Stromal cell of bone marrow (primary cell): ENCODE measurements around the gene IQCH.
A peak's percentile ranks its signal among the peaks of the same experiment; 100 is the strongest.
"Not testable (repeated sequence)": the region's sequence is repeated elsewhere in the genome, so short reads cannot be mapped to it uniquely, and the experiment has no call there.

Experiments used
- DNase-seq: peaks from one replicate; pipeline ENCODE4 v3.0.0-alpha.2; 2012; ENCODE audit warnings: low read depth

IQCH gene

DNA sequence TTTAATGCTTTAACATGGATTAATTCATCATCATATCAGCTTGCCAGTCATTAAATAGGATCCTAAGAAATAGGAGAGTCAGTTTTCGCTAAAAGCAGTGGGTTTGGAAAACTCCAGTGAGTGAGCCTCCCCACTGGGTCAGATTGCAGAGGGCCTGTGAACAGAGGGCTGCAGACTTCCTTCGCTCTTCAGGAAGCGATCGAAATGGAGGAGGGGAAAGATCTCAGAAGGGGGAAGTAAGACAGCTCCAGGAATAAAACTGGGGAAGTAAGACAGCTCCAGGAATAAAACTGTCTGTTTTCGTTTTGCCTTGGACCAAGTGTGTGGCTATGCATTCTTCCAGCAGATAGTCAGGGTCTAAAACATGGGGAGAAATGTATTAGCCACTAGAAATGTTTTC, 141.5 kb downstream of the IQCH start:
- no peak for DNase-seq

DNA sequence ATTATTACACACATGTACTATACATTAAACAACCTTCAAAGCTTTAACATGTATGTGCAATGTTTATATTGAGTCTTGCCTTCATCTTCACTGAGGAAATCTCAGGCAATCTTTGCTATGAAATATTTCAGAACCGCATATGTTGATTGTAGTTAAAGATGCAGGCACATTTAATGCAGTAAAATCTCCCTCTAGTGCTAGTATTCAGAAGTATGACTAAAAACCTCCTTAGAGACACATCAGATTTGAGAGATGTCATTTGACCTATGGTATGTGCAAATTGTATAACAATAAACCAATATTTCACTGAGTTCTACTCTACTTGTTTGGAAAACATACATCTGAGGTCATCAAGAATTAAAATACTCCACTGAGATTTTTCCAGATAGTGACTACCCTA, 142.6 kb downstream of the IQCH start:
- DNase-seq, result no peak

DNA sequence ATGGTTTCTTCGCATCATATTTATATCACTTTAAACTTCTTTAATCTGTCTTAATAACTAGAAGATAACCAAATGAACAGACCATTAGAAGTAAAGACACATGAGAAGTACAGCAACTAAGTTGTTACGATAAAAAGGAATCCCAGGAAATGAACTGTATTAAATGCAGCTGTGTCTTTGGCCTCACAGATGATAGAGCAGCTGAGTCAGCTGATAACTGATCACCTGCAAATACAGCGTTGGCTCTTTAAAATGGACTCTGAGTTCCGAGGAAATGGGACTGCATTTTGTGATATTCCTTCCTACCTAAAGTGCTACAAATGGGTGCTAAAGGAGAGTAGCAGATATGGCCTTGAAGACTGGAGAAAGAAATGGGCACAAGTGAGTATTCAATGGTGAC, 145.3 kb downstream of the IQCH start:
- no peak for DNase-seq

DNA sequence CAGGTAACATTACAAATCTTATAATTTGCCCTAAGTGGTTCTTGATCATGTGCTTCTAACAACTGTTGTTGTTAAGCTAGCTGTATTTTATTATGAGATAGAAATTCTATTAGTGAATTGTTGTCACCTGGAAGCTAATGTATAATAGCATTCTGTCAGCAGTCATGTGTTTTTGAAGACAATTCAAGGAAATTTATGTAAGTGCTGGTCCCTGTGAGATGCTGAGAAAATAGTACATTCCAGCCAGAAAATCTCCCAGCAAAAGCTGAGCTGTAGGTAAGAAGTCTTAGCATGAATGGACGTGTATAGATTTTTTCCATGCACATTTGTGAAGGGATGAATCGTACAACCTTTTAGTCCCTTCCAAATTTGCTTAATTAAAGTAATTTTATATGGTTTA, 146.3 kb downstream of the IQCH start:
- no peak for DNase-seq

DNA sequence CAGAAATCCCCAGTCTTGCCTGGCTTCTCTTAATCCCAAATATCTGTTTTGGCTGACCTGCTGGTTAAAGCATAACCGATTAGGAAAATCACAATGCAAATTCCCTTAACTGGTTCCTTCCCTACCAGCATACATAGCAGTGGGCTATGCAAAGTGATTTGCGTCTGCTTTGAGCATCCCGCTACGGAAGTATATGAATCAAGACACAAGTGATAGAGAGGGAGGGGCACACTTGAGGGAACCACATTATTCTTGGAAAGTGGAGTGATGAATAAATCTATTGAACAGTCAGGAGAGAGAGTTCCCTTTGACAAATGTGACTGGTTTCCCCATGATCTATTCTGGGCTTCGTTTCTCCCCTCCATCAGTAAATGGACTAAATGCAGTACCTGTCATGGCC, 146.8 kb downstream of the IQCH start:
- no peak for DNase-seq

DNA sequence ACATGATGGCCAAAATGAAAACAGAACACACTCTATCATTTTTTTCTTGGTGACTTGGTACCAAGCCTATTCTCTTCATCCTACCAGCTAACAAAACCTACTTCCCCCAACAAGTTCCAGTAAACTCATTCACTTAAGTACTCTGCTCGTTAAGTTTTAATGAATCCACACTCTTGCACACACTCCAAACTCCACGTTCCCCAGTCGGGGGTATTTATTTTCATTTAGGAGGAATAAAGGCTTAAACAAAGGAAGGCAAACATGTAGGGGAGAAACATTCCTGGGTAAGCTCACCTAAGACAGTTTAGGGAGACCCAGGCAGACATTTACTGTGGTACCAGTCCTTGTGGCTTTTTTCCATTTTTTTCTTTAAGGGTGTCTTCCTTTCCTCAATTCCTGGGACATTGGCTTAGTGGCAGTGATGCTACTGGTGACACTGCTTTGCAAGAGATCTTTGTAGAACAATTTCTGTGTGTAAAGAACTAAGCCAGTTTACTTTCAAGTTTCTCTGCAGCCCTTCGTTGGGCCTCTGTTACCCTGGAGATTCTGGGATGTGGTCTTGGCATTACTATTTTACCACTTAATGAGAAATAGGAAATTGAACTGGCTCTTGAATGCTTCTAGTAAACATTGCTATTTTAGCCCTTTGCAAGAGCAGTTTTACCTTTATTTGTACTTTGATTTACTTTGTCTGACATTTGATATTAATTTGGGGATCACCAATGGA, 149.0 kb downstream of the IQCH start:
- no peak for DNase-seq

DNA sequence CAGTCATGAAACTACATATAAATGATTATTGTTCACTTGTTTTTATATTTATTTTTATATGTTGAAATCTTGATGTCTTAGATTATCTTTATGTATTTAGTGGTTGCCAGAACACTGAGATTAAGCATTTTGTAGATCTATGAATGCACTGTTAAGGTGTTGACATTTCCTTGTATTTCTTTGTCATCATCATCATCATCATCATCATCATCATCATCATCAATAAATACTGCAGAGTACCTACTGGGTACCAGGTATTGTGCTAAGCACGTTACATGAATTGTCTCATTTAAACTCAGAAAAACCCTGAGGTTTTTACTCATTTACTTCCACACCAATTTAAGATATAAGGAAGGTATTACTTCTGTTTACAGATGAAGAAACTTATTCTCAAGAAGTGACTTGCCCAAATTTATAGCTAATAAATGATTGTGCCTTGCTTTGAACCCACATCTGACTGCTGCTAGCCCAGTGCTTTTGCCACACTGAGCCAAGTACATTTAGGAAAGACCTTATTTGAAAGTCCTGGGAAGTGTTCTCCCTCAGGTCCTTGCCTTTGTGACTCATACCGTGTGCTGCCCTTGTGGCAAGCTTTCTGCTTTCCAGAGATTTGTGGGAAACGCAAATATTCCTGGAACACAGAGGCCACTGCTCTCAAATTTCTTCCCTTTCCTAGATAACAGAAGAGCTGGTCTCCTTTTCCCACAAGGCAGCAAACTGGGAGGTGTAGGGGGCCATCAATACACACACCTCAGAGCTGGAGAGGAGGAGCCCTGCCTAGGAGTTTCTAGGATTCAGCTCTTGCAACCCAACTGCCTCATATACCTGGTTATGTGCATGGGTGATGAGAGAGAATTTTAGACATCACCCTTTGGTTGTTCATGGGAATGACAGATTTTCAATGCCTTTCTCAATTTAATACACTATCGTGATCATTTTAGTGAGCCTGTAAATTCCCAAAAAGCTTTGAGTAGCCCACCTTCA, 150.9 kb downstream of the IQCH start:
- peak; percentile 64 for DNase-seq

DNA sequence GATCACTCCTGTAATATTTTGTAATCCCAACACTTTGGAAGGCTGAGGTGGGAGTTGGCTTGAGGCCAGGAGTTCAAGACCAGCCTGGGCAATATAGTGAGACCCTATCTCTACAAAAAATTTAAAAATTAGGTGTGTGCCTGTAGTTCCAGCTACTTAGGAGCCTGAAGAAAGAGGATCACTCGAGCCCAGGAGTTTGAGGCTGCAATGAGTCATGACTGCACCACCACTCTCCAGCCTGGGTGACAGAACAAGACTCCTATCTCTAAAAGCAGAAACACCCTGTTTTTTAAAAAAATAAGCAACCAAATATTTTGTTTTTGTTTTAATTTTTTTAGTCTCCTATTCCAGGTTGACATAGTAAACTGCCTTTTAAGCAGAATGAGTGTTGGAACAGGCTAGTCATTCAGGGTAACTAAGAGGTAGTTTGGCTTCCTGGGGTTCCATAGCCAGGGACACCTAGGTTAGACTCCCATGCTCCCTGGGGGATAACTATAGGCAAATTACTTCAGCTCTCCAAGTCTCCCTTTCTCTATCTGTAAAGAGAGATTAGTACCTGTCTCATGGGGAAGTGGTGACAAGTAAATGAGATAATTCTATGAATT, 151.8 kb downstream of the IQCH start:
- no peak for DNase-seq

DNA sequence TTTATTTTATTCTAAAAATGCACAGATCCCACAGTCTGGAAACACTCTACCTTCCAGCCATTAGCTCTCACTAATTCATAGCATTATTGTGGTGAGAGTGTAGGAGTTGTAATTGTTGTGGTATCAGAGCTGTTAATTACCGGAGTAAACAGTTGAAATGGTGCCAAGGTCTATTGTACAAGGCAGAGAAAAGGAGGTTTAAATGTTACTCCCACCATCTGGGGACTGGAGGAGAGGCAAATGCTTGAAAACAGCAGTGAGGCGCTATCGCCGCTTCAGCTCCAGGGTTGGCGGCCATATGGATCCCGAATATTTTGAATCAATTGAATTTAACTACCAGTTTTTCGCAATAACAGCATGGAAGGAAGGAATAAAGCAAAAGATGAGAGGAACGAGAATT, 153.2 kb downstream of the IQCH start:
- no peak for DNase-seq

DNA sequence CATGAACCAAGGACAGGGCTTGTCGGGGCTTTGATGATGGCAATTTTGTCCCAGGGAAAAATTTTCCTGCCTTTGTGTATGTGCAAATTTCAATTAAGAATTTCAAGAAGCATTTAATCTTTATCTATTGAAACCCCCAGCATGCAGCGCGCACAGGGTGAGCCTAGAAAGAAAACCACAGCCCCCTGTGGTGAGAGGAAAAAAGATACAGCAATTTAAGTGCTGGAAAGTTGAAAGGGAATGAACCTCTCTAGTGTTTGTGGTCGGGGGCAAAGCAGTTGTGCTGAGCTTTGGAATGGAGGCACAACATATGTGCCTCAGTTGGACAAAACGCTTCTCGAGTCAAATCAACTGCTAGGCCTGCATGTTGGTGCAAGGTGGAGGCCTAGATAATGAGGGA, 154.6 kb downstream of the IQCH start:
- no peak for DNase-seq

DNA sequence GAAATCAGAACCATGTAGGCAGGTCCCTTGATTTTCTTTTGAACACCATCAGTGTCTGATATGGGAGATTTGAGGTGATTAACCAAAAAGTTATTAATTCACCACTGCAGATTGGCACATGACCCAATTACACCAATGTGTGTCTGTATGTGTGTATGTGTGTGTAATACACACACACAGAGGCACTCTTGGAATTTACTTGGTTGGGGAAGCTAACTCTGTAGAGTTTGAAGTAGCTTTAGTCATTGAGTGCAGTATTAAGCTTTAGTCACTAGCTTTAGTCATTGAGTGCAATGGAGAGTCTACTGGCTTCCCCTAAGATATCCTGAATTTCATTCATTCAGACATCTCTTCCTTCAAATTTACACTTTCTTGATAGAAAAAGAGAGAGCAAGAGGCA, 156.9 kb downstream of the IQCH start:
- DNase-seq, result no peak

DNA sequence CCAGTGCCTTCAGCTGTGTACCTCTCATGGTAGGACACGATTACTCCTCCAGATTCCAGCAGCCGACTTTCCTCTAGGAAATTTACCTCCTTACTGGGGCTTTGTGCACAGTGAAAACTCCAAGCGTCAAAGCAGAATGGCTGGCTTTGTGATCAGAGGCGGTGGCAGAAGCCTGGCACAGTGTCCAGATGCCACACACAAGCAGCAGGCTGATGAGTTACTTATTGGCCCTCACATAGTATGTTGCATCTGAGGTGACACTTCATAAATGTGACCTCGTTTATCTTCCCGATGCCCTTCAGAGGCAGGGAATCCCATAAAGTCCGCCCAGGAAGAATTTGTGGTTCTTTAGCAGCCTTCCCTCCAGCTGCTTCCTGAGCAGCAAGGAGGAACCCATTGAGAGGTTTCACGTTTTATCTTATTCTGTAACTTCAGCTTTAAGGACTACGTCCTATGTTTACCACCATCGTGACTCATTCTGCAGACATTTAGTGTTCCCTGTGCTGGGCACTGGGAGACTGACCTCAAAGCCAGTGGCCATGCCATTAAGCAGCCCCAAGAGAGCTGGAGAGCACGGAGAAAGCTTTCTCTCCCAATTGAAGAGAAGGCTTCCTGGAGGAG, 159.3 kb downstream of the IQCH start:
- DNase-seq, result peak; percentile 21

DNA sequence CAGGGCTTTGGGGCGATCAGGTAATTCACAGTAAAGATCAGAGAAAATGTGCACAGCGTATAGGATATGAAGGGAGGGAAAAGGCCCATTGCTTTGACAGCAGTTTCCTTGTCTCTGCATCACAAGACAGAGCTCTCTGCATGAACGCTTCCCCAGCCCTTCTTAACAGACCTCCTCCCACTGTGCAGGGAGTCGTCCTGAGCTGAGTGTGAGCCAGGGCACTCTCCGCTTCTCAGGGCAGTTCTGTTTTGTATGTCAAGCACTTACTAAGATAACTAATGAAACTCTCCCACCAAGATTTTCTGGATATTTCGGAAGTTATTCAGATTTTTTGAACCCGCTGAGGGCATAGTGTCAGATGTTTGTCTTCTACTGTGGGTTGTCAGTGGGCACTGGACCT, 160.6 kb downstream of the IQCH start:
- no peak for DNase-seq

DNA sequence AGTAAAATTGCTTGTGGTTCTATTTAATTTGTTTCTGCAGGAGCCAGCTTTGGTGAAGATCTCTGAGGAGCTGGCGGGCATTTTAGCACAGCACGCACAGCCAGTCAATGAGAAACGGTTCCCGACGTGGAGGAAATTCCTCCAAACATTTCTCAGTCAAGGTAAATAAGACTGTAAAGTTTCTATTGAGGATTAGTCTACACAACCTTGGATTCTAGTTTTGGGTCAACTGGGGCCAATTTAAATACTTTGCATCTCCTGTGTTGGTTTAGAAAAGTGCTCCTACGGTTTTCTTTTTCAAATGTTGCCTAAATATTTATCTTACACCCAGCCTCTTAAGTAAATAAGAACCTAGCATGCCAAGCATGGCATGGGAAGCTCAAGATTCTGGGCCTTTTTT, 162.3 kb downstream of the IQCH start:
- no peak for DNase-seq

DNA sequence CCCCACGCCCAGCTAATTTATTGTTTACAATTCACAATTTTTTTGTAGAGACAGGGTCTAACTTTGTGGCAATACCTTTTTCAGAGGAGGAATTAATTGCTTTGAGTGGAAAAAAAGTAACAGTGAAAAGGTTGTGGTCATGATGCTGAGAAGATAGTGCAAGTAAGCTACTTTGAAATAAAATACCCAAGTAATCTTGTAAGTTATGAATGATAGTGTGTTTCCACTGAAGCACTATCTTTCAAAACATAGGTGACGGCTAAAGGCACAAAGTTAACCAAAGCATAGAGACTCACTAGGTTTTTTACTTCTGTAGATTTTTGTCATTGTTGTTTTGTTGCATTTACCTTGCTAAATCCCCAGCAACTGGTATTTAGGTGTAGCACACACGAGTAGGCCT, 165.1 kb downstream of the IQCH start:
- no peak for DNase-seq

DNA sequence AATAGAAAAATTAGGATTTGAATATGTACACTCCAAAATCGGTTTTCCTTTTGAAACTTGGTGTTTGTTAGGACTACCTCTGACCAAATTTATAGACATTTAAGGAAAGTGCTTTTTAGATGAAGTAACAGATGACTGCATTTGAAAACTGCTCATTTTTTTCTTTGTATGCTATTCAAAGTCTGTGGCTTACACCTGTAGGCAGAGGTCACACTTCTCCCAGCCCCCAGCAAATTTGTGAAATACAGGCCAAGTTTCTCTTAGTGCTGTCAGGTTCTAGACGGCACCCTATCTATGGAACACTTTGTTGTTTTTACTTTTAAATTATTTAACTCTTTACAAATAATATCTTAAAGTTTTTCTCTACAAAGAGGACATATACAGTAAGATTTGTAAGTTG, 165.6 kb downstream of the IQCH start:
- DNase-seq, result no peak

DNA sequence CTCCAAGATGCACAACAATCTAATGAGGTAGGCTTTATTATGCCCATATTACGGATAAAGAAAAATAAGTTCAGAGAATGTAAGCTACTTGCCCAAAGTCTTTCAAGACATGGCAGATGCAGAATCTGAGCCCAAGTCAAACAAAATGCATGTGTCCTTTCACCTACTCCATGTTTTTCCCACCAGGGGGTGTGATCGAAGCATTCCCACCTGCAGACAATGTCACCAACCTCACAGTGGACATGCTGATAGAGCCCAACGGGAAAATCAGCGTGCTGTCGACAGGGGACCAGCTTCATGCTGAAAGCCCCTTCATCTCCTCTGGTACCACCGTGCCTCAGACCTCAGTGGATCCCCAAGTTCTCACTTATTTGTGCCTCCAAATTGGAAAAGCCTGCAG, 166.5 kb downstream of the IQCH start:
- DNase-seq, result no peak

DNA sequence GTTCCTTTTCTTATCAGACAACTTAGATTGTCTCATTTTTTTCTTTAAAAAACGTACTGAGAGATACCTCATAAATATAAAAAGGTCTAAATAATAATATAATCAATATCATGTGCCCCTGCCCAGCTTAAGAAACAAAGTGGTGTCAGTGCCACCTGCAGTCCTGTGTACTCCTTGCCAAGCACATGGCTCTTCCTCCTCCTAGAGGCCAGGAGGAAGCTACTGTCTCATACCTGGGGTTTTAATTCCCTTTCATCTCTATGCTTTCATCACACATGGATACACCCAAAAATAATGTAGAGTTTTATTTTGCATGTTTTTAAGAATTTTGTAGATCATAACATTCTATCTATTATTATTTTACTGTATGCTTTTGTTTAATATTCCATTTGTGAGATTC, 167.7 kb downstream of the IQCH start:
- DNase-seq, result no peak

DNA sequence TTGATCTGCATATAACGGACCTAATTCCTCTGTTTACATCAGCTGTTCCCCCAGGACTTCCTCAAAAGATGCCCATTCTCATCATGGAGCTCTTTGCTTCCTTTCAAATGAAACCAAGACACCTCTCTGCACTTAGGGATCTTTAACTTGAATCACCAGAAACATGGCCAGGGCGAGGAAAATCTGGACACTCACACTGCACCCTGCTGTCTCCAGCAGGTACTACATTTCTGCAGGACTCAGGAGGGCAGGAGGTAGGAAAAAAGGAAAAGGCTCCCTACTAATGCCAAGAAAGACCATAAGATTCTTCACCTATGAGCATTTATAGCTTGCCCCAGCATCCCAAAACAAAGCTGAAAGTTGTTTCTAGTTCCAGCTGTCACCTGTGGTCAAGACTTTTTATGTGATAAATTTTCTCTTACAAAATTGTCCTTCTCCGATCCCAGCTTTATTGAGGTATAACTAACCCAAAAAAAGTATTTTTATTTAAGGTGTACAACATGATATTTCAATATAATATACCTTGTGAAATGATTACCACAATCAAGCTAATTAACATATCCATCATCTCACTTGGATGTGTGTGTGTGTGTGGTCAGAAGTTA, 179.0 kb downstream of the IQCH start:
- peak; percentile 43 for DNase-seq

DNA sequence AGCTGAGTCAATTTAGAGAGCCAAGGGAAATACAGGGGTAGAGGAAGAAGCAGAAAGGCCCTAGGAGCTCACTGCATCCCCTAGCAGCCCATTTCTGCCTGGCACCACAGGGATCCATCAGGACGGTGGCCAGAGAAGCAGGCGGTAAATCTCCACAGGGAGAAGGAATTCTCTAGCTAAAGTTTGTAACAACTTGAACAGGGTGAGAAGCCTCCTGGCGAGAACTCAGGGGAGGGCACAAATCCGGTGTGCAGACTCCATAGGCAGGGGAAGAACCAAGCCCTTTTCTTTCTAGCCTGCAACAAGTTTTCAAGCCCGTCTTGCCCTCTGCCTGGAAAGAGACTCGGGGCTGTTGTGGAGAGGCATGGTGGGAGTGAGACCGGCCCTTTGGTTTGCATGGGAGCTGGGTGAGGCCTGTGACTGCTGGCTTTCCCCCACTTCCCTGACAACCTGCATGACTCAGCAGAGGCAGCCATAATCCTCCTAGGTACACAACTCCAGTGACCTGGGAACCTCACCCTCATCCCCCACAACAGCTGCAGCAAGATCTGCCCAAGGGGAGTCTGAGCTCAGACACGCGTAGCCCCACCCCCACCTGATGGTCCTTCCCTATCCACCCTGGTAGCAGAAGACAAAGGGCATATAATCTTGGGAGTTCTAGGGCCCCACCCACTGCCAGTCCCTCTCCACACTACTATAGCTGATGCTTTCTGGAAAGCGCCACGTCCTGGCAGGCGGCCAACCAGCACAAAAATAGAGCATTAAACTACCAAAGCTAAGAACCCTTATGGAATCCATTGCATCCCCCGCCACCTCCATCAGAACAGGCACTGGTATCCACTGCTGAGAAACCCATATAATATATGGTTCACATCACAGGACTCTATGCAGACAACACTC, 182.0 kb downstream of the IQCH start:
- DNase-seq, result not testable (repeated sequence)

DNA sequence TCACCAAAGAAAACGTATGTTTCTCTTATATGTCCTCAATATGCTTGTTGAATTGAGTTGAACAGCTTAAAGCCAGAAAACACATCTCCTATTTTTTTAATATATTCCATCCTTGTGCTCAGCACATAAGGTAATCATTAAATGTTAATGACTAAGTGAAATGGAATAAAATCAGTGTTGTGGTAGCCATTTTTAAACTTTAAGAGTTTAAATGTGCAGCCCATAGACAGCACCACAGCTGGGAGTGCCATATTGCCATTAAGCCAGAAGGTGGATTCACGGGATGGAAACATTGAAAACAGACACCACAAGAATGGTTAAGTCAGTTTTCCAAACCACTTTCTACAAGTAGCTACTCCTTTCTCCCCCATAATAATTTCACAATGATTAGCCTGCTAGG, 189.5 kb downstream of the IQCH start:
- no peak for DNase-seq
